Astrocyte (in vitro differentiated cells and primary cell): ENCODE results near the gene FSTL1.

ENCODE experiments used
- EZH2 ChIP-seq: IDR thresholded peaks from 2 replicates; pipeline ENCODE4 v1.6.1; 2012; ENCODE audit warnings: mild to moderate bottlenecking, low read length, inconsistent platforms; ENCODE audit not compliant: insufficient read depth
- TF ChIP-seq, protein P1 (sequence below): IDR thresholded peaks from 2 replicates; pipeline ENCODE4 v1.5.1; 2011; ENCODE audit warnings: low read depth, mild to moderate bottlenecking, inconsistent platforms, low read length, moderate library complexity; ENCODE audit not compliant: insufficient read depth

- TF ChIP-seq, protein P1, sequence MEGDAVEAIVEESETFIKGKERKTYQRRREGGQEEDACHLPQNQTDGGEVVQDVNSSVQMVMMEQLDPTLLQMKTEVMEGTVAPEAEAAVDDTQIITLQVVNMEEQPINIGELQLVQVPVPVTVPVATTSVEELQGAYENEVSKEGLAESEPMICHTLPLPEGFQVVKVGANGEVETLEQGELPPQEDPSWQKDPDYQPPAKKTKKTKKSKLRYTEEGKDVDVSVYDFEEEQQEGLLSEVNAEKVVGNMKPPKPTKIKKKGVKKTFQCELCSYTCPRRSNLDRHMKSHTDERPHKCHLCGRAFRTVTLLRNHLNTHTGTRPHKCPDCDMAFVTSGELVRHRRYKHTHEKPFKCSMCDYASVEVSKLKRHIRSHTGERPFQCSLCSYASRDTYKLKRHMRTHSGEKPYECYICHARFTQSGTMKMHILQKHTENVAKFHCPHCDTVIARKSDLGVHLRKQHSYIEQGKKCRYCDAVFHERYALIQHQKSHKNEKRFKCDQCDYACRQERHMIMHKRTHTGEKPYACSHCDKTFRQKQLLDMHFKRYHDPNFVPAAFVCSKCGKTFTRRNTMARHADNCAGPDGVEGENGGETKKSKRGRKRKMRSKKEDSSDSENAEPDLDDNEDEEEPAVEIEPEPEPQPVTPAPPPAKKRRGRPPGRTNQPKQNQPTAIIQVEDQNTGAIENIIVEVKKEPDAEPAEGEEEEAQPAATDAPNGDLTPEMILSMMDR, result no peak
- no peak for TF ChIP-seq EZH2
These were observed 5.1 kb downstream of the FSTL1 start for GRCh38 chr3:120445654-120446053.
